C4-2B (cell line): ENCODE measurements around the gene CCDC88C.

ENCODE experiments used
- H3K27ac ChIP-seq: fragments of 450-650 bp; 2 replicates; pipeline ENCODE4 v1.5.1; 2017
- ZFX ChIP-seq: fragments of 450-650 bp; IDR thresholded peaks from 2 replicates; pipeline ENCODE4 v1.6.1; 2017
- TF ChIP-seq, protein P1 (sequence below): fragments of 450-650 bp; conservative IDR thresholded peaks from 2 replicates; pipeline ENCODE4 v1.5.1; 2017; ENCODE audit warnings: mild to moderate bottlenecking

The CCDC88C gene

DNA sequence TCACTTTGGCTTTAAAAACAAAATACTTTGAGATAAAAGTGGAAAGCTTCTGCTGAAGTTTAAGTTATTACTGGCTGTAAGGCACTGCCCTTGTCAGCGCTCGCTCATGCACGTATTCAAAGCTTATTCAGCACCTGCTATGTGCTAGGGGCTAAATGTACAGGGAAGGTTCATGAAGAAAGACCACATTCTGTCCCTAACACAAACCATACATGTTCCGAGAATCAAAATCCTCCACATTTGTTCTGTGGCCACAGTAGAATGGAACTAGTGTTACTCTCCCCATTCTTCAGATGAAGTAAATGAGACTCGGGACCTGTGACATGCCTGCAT, 139.3 kb downstream of the CCDC88C start:
- H3K27ac ChIP-seq, result no peak overlapping the region
- no peak for TF ChIP-seq ZFX
- TF ChIP-seq, protein P1, sequence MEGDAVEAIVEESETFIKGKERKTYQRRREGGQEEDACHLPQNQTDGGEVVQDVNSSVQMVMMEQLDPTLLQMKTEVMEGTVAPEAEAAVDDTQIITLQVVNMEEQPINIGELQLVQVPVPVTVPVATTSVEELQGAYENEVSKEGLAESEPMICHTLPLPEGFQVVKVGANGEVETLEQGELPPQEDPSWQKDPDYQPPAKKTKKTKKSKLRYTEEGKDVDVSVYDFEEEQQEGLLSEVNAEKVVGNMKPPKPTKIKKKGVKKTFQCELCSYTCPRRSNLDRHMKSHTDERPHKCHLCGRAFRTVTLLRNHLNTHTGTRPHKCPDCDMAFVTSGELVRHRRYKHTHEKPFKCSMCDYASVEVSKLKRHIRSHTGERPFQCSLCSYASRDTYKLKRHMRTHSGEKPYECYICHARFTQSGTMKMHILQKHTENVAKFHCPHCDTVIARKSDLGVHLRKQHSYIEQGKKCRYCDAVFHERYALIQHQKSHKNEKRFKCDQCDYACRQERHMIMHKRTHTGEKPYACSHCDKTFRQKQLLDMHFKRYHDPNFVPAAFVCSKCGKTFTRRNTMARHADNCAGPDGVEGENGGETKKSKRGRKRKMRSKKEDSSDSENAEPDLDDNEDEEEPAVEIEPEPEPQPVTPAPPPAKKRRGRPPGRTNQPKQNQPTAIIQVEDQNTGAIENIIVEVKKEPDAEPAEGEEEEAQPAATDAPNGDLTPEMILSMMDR, result no peak

DNA sequence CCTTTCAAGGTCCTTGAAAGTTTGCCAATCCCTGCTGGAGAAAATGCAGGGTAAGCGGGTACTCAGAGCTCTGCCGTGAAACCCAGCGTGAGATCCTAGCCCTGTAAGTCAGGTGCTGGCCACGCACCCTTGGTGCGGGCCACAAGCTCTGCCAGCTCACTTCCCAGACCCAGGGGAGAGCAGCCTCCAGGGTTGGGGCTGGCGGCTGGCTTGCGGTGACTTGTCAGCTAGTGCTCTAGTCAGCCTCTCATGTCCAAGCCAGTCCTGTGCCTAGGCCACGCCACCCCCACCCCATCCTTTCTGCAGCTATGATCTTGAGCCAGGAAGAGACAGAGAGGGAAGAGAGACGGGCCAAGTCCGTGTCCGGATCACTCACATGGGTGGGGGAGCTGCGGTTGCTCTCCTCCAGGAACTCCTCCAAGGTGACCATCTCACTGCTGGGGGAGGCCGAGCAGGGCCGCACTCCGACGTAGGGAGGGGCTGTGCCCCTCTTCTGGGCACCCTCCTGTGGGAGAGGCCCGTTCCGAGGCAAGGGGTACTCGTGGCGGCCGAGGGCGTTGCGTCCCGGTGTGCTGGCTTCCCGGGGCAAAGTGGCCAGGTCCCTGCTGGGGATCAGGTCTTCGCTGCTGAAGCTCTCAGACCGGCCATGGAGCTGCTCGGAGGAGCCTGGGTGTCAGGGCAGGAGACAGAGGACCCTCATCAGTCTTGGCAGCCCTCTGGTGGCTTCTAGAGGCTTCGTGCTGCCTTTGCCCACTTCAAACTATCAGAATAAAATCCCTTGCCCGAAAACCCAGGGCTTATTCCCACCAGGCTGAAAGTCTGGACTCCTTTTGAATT, 139.9 kb downstream of the CCDC88C start:
- TF ChIP-seq, protein P1, result no peak
- no peak for TF ChIP-seq ZFX
- H3K27ac ChIP-seq, result no peak overlapping the region; the same call in 1 of the 2 replicates

DNA sequence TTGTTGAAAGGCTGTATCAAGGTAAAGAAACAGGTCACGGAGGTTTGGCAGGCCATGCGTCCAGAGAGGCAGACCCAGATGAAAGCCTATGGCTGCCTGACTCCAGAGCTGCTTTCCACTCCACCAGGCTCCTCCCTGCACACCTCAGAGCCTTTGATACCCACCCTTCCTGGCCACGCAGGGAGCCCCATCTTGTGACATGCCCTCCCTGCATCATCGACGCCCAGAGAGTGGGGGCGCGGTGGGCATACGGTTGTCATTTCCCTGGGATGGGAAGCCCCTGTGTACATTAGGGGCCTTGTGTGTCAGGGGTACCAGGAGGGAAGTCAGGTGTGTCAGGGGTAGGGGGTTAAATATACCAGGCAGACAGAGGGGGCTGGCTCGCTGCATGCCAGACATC, 142.8 kb downstream of the CCDC88C start:
- TF ChIP-seq, protein P1, result no peak
- TF ChIP-seq ZFX, result no peak
- no peak overlapping the region for H3K27ac ChIP-seq

DNA sequence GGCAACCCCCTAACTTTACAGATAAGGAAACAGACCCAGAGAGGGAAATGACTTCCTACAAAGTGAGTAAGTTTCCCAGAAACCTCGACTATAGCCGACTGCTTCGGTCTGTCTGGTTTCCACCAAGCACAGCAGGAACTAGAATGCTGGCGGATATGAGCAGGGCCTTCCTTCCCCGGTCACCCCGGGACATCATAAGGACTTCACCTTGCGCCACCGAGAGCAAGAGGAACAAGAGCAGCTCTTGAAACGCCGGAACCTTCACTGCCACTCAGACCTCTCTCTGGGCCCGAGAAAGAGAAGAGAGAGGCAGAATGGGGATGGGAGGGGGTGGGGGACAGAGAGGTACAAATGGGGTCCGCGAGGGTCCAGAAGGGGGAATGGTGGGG, 143.7 kb downstream of the CCDC88C start:
- TF ChIP-seq, protein P1, result no peak
- no peak for TF ChIP-seq ZFX
- H3K27ac ChIP-seq, result no peak overlapping the region

DNA sequence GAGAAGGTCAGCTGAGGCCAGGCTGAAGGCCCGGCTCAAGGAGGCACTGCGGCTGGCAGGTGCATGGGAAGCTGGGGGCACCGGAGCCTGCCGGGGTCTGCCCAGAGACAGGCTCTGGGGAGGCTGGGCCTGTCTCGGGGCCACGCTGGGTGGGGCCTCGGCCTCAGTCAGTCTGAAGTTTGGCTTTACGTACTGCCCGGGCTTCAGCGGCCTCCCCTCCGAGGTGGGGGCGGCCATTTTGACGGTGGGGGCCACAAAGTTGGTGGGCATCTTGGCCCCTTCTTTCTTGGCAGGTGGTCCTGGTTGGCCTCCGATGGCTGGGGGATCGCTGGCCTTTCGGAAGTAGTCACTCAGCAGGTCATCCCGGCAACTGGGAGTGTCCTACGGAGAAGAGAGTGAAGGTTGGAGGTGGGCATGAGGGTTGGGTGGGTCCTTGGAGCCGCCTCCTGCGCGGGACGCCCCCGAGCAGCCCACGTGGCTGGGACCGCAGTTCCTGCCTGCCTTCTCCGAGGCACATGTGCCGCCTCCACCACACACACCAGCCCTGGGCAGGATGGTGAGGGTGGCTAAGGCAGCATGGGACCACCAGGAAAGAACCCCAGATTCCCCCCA, 144.2 kb downstream of the CCDC88C start:
- no peak for TF ChIP-seq ZFX
- H3K27ac ChIP-seq, result no peak overlapping the region

DNA sequence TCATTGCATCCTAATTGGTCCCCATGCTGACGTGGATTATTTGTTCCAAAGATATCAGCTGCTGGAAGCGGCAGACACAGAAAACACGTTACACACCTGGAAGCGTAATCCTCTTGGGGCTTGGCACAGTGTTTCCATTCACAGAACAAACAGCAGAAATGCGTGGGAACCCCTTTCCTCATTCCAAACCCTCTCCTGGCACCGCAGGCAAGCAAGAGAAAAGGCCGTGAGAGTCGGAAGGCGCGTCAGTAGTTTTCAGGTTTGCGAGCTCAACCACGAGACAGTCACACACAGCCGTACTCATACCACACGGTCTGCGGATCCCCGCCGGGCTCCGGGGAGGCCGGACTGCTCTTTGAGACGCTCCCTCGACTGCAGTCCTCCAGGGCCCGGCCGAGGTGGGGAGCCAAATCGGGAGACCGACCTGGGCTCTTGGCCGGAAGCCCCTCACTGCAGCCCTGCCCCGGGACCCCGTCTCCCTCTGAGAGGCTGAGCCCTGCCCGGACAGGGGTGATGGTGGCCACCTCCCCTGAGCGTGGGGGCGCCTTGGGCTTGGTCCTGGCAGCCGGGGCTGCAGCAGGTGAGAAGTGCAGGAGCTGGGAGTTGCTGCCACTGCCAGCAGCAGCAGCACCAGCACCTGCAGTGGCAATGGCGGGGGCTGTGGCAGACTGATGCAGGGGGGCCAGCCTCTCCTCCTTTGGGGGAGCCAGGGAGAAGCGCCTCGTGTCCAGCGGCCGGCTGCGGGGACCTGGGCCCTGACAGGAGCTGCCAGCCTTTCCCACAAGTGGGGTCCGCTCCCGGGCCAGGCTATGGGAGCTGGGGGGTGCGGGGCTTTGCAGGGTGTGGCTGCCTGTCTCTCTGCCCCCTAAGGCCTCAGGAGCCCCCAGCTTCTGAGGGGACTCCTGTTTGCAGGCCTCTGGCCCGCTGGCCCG, 145.0 kb downstream of the CCDC88C start:
- TF ChIP-seq ZFX, result no peak
- TF ChIP-seq, protein P1, result no peak
- H3K27ac ChIP-seq, result no peak overlapping the region

DNA sequence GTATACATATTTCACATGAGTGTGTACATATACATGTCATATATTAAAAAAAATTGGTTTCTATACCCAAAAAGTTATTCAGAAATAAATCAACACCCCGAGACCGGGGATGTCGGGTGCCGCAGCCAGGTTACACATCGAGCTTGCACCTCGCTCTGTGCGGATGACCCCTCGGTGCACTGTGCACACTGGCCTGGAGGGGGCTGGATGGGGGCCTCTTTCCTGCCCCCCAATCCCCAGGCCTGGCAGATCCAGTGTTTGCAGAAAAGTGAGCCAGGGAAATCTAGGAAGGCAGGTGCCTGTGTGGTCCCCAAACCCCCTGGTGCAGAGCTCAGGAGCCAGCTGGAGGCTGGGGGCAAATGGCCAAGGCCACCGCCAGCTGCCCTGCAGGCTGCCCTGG, 146.0 kb downstream of the CCDC88C start:
- TF ChIP-seq, protein P1, result no peak
- TF ChIP-seq ZFX, result no peak
- no peak overlapping the region for H3K27ac ChIP-seq
